ENCODE data around the gene MRPS2.

MRPS2 gene

DNA sequence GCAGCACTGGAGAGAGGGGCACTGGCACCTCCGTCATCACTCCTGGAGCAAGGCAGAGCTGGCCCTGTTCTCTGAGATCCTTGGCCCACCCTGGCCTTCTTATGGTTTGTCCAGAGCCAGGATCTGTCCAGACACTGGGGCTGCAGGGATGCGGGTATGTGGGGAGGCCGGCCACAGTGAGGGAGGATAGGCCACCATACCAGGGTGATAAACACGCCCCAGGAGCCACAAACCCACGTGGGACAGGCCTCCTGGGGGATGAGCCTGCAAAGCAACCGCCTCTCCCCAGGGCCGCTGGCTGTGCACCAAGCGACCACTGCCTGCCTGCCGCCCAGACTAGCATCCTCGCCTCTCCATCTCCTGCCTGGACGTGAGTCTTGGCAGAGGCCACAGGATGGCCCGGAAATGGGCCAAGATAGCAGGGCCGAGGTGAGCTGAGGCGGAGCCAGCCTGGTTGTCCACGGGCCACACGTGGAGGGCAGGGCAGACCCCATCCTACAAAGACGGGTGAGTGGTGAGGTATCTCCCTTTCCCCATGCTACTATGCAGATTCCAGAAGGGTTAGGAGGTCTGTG, 49.9 kb downstream of the MRPS2 start:
- no peak overlapping the region for H3K4me3 ChIP-seq (replicated peaks; ENCODE audit: low read depth, low read length)
- no peaks in the 10 kb centered on the region for H3K27me3 ChIP-seq (replicated peaks; ENCODE audit: control insufficient read depth, insufficient read depth, low read length)
- no peak for DNase-seq (ENCODE audit: extremely low read depth, insufficient read length)
- no peaks in the 10 kb centered on the region; the same call in 1 of the 2 replicates for H3K36me3 ChIP-seq (ENCODE audit: control insufficient read depth, insufficient read depth, low read length)
- TF ChIP-seq, protein P1, sequence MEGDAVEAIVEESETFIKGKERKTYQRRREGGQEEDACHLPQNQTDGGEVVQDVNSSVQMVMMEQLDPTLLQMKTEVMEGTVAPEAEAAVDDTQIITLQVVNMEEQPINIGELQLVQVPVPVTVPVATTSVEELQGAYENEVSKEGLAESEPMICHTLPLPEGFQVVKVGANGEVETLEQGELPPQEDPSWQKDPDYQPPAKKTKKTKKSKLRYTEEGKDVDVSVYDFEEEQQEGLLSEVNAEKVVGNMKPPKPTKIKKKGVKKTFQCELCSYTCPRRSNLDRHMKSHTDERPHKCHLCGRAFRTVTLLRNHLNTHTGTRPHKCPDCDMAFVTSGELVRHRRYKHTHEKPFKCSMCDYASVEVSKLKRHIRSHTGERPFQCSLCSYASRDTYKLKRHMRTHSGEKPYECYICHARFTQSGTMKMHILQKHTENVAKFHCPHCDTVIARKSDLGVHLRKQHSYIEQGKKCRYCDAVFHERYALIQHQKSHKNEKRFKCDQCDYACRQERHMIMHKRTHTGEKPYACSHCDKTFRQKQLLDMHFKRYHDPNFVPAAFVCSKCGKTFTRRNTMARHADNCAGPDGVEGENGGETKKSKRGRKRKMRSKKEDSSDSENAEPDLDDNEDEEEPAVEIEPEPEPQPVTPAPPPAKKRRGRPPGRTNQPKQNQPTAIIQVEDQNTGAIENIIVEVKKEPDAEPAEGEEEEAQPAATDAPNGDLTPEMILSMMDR (IDR thresholded peaks at IDR 0.05; ENCODE audit: insufficient read depth, low read length, poor library complexity, severe bottlenecking): no peak

DNA sequence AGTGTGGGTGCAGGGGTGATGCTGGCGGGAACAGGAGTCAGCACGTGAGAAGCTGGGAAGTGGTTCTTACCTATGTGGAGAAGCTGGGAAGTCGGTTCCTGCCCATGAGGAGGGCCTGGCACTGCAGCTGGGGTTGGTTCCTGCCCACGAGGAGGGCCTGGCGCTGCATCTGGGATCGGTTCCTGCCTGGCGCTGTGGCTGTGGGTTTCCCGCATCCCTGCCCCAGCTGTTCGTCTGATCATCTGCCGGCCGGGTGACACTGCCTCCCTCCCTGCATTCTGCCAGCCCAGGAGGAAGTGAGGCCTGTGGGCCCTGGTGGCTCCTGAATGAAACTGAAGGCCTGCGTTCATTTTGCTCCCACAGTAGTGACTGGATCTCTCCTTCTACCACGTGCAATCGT, 50.5 kb downstream of the MRPS2 start:
- no peak overlapping the region for H3K4me3 ChIP-seq (replicated peaks; ENCODE audit: low read depth, low read length)
- no peaks in the 10 kb centered on the region for H3K27me3 ChIP-seq (replicated peaks; ENCODE audit: control insufficient read depth, insufficient read depth, low read length)
- TF ChIP-seq, protein P1 (IDR thresholded peaks at IDR 0.05; ENCODE audit: insufficient read depth, low read length, poor library complexity, severe bottlenecking): no peak
- no peak for DNase-seq (ENCODE audit: extremely low read depth, insufficient read length)
- H3K36me3 ChIP-seq (ENCODE audit: control insufficient read depth, insufficient read depth, low read length): no peaks in the 10 kb centered on the region; the same call in 1 of the 2 replicates

DNA sequence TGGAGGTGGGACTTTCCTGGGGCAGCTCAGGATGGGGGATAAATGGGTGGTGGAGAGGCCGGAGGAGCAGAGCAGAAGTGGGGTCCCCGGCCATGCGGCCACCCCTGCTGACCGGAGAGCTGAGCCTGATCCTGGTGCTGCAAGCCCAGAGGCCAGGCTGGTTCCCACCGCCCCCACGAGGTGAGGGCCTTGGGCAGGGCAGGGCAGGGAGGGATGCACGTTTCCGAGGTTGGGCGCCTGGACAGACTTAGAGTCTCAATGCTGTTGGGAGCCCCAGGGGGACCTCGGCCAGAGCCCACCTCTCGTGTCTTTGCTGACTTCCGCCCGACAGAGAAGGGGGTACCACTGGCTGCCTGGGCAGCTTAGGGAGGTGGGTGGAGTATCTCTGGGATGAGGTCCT, 51.0 kb downstream of the MRPS2 start:
- Histone ChIP-seq H3K27me3 (replicated peaks; ENCODE audit: control insufficient read depth, insufficient read depth, low read length) (no peaks in the 10 kb centered on the region), H3K4me3 (replicated peaks; ENCODE audit: low read depth, low read length) (no peak overlapping the region), H3K36me3 (ENCODE audit: control insufficient read depth, insufficient read depth, low read length) (no peaks in the 10 kb centered on the region; the same call in 1 of the 2 replicates)
- no peak for DNase-seq (ENCODE audit: extremely low read depth, insufficient read length)
- TF ChIP-seq, protein P1 (IDR thresholded peaks at IDR 0.05; ENCODE audit: insufficient read depth, low read length, poor library complexity, severe bottlenecking): no peak

DNA sequence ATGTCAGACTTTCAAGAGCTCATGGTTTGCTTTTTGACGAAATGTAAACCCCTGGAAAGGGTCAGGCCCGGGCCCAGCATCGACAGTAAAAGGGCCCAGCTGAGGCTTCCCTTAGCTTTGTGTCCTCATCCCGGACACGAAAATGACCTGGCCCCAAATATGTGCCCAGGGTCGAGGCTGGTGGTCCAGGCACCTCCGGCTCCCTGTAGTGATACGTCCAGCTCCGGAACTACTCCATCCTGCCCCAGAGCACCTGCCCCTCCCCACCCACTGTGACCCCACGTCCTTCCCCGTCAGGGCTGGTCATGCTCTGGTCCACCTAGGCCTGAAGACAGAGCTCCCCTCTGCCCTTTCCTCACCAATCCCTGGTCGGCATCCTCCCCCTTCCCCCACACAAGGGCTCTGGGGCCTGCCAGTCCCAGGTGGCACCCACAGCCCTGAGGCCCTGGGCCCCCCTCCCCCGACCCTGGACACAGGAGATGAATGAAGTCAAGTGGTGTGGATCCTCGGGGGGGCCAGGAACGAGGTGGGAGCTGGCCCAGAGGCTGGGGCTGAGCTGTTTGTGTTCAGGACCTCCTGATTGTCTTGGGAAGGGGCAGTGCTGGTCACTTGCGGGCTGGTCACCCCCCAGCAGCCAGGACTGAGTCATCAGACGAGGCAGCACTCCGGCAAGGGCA, 51.7 kb downstream of the MRPS2 start:
- Histone ChIP-seq H3K27me3 (replicated peaks; ENCODE audit: control insufficient read depth, insufficient read depth, low read length) (no peaks in the 10 kb centered on the region), H3K4me3 (replicated peaks; ENCODE audit: low read depth, low read length) (no peak overlapping the region), H3K36me3 (ENCODE audit: control insufficient read depth, insufficient read depth, low read length) (no peaks in the 10 kb centered on the region; the same call in 1 of the 2 replicates)
- no peak for DNase-seq (ENCODE audit: extremely low read depth, insufficient read length)
- TF ChIP-seq, protein P1 (IDR thresholded peaks at IDR 0.05; ENCODE audit: insufficient read depth, low read length, poor library complexity, severe bottlenecking): no peak

DNA sequence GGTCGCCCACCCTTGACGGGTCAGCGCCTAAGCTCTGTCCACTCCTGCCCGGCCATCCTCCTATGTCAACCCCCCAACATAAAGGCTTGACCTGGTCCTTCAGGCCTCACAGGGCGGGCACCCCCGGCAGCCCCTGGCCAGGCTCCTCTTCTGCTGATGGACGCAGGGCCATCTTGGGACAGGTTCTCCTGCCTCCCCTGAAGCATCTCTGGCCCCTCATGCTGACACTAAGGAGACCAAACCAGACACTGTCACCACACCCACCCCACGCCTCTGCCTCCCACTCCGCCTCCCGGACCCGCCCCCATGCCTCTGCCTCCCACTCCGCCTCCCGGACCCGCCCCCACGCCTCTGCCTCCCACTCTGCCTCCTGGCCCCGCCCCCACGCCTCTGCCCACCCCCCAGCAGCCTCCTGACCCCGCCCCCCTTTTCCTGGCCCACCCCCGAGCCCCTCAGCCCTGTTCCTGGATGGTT, 52.3 kb downstream of the MRPS2 start:
- TF ChIP-seq, protein P1 (IDR thresholded peaks at IDR 0.05; ENCODE audit: insufficient read depth, low read length, poor library complexity, severe bottlenecking): no peak
- no peaks in the 10 kb centered on the region for H3K27me3 ChIP-seq (replicated peaks; ENCODE audit: control insufficient read depth, insufficient read depth, low read length)
- no peaks in the 10 kb centered on the region; the same call in 1 of the 2 replicates for H3K36me3 ChIP-seq (ENCODE audit: control insufficient read depth, insufficient read depth, low read length)
- no peak for DNase-seq (ENCODE audit: extremely low read depth, insufficient read length)
- no peak overlapping the region for H3K4me3 ChIP-seq (replicated peaks; ENCODE audit: low read depth, low read length)
